DND-41 (cell line): ENCODE measurements around the gene PLPPR1.

Experiments
- ATAC-seq: fragments of 200-7000 bp; cut with Tn5 transposase; 3 replicates; pipeline ENCODE4 v1.9.1; 2021; ENCODE audit warnings: low read depth; ENCODE audit not compliant: insufficient read depth
- DNase-seq: peaks from one replicate; pipeline ENCODE4 v3.0.0-alpha.2; 2020
- H2AFZ ChIP-seq: 2 replicates; pipeline ENCODE4 v1.6.0; 2012; ENCODE audit warnings: low read depth, low read length
- H3K27ac ChIP-seq: 2 replicates; pipeline ENCODE4 v1.5.1; 2012; ENCODE audit warnings: low read length, inconsistent platforms
- H3K27me3 ChIP-seq: fragments of 200-600 bp; sonication (generic); 2 replicates; pipeline ENCODE4 v1.6.0; 2012; ENCODE audit warnings: low read length, mild to moderate bottlenecking, inconsistent platforms; ENCODE audit not compliant: insufficient read depth, poor library complexity
- H3K36me3 ChIP-seq: 2 replicates; pipeline ENCODE4 v1.5.1; 2012; ENCODE audit warnings: low read length, inconsistent platforms; ENCODE audit not compliant: insufficient read depth
- H3K4me1 ChIP-seq: 2 replicates; pipeline ENCODE4 v1.5.1; 2012; ENCODE audit warnings: mild to moderate bottlenecking, low read length; ENCODE audit not compliant: insufficient read depth
- H3K4me2 ChIP-seq: 2 replicates; pipeline ENCODE4 v1.6.0; 2012; ENCODE audit warnings: mild to moderate bottlenecking, moderate library complexity, low read length, inconsistent platforms; ENCODE audit not compliant: insufficient read depth
- H3K4me3 ChIP-seq, 2 experiments: fragments of 200-600 bp in 1 of 2; shearing (Covaris generic) in 1 of 2; 2 replicates each; pipeline ENCODE4 v1.5.1; 2012 to 2016; ENCODE audit warnings: inconsistent platforms in 2 of 2, low read length in 2 of 2, mild to moderate bottlenecking in 2 of 2, low read depth in 1 of 2, moderate library complexity in 1 of 2
- H3K79me2 ChIP-seq: 2 replicates; pipeline ENCODE4 v1.6.0; 2012; ENCODE audit warnings: low read length, inconsistent platforms; ENCODE audit not compliant: insufficient read depth
- H3K9ac ChIP-seq: 2 replicates; pipeline ENCODE4 v1.6.0; 2012; ENCODE audit warnings: low read depth, mild to moderate bottlenecking, inconsistent platforms, low read length, moderate library complexity
- H3K9me3 ChIP-seq: 2 replicates; pipeline ENCODE4 v1.5.1; 2012; ENCODE audit warnings: low read length, moderate library complexity, mild to moderate bottlenecking, inconsistent platforms; ENCODE audit not compliant: insufficient read depth, severe bottlenecking
- H4K20me1 ChIP-seq: 2 replicates; pipeline ENCODE4 v1.6.0; 2012; ENCODE audit warnings: low read length; ENCODE audit not compliant: insufficient read depth
- CTCF ChIP-seq: IDR thresholded peaks from 2 replicates; pipeline ENCODE4 v1.5.1; 2012; ENCODE audit warnings: borderline replicate concordance, low read length, moderate library complexity, mild to moderate bottlenecking; ENCODE audit not compliant: poor library complexity, severe bottlenecking; ENCODE audit errors: extremely low read depth
- EZH2 ChIP-seq: IDR thresholded peaks from 3 replicates; pipeline ENCODE4 v1.6.1; 2012; ENCODE audit warnings: borderline replicate concordance, low read depth, mild to moderate bottlenecking, moderate library complexity, low read length, inconsistent platforms; ENCODE audit not compliant: severe bottlenecking

Gene PLPPR1

GRCh38 chr9:101087426-101087825 is 58.9 kb downstream of the PLPPR1 start:
- Histone ChIP-seq H2AFZ (no peak overlapping the region), H3K4me1 (no peaks in the 10 kb centered on the region), H3K27me3 (no peaks in the 10 kb centered on the region), H3K4me3 (no peak overlapping the region), H3K4me2 (no peak overlapping the region), H3K9ac (no peak overlapping the region), H3K36me3 (no peaks in the 10 kb centered on the region), H3K79me2 (no peaks in the 10 kb centered on the region), H4K20me1 (no peaks in the 10 kb centered on the region), H3K27ac (no peak overlapping the region), H3K9me3 (no peaks in the 10 kb centered on the region)
- no peak for ATAC-seq
- no peak for DNase-seq
- TF ChIP-seq CTCF (no peak), EZH2 (no peak)

- Histone ChIP-seq H3K4me1 (no peaks in the 10 kb centered on the region), H3K27me3 (no peaks in the 10 kb centered on the region), H3K36me3 (no peaks in the 10 kb centered on the region), H3K4me3 (no peak overlapping the region), H3K27ac (no peak overlapping the region), H3K79me2 (no peaks in the 10 kb centered on the region), H3K9ac (no peak overlapping the region), H2AFZ (no peak overlapping the region), H3K4me2 (no peak overlapping the region), H3K9me3 (no peaks in the 10 kb centered on the region), H4K20me1 (no peaks in the 10 kb centered on the region)
- no peak for DNase-seq
- TF ChIP-seq CTCF (no peak), EZH2 (no peak)
- ATAC-seq: no peak
Observed at GRCh38 chr9:101092922-101093321, 64.4 kb downstream of the PLPPR1 start.

- Histone ChIP-seq H3K9ac (no peak overlapping the region), H3K9me3 (no peaks in the 10 kb centered on the region), H2AFZ (no peak overlapping the region), H3K4me2 (no peak overlapping the region), H4K20me1 (no peaks in the 10 kb centered on the region), H3K36me3 (no peaks in the 10 kb centered on the region), H3K4me3 (no peak overlapping the region), H3K79me2 (no peaks in the 10 kb centered on the region), H3K27me3 (no peaks in the 10 kb centered on the region), H3K4me1 (no peaks in the 10 kb centered on the region), H3K27ac (no peak overlapping the region)
- DNase-seq (no peak), ATAC-seq (no peak)
- TF ChIP-seq CTCF (no peak), EZH2 (no peak)
Observed at GRCh38 chr9:101093620-101094019, 65.1 kb downstream of the PLPPR1 start.

- H3K4me2 ChIP-seq: no peak overlapping the region
- TF ChIP-seq EZH2 (no peak), CTCF (no peak)
- H2AFZ ChIP-seq: no peak overlapping the region
- ATAC-seq: no peak
- no peaks in the 10 kb centered on the region for H3K27me3 ChIP-seq
- H4K20me1 ChIP-seq: no peaks in the 10 kb centered on the region
- no peak overlapping the region for H3K9ac ChIP-seq
- no peak overlapping the region for H3K27ac ChIP-seq
- H3K36me3 ChIP-seq: no peaks in the 10 kb centered on the region
- H3K4me1 ChIP-seq: no peaks in the 10 kb centered on the region
- no peaks in the 10 kb centered on the region for H3K79me2 ChIP-seq
- no peak for DNase-seq
- no peaks in the 10 kb centered on the region for H3K9me3 ChIP-seq
- H3K4me3 ChIP-seq: no peak overlapping the region
Observed at GRCh38 chr9:101094686-101095085, 66.2 kb downstream of the PLPPR1 start.
